GM19035 (cell line): Measurements from ENCODE around the gene C1orf50.
"Not testable (repeated sequence)": the region's sequence is repeated elsewhere in the genome, so short reads cannot be mapped to it uniquely, and the experiment has no call there.

Experiments
- ATAC-seq: cut with Tn5 transposase; IDR thresholded peaks from one replicate; pipeline ENCODE4 v1.9.1; 2021; ENCODE audit not compliant: unreplicated experiment

C1orf50 gene

DNA sequence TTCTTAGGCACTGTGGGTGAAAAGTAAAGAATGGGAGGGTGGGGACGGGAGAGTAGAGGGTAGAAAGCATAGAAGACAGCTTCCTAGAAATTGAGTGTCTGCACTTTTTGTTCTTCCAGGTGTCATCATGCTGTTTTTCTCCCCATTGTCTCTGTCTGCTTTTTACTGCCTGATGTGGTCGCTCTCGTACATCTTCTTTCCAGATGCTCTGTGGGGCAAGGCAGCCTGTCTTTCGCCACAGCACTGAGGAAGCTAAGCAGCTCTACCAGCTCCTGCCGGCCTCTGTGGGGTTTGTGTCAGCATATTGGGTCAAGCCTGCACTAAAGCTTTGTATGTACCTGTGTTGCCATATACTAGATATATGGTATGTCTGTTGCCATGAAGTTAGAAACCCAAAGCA lies 30.9 kb downstream of the C1orf50 start:
- ATAC-seq: no peak

DNA sequence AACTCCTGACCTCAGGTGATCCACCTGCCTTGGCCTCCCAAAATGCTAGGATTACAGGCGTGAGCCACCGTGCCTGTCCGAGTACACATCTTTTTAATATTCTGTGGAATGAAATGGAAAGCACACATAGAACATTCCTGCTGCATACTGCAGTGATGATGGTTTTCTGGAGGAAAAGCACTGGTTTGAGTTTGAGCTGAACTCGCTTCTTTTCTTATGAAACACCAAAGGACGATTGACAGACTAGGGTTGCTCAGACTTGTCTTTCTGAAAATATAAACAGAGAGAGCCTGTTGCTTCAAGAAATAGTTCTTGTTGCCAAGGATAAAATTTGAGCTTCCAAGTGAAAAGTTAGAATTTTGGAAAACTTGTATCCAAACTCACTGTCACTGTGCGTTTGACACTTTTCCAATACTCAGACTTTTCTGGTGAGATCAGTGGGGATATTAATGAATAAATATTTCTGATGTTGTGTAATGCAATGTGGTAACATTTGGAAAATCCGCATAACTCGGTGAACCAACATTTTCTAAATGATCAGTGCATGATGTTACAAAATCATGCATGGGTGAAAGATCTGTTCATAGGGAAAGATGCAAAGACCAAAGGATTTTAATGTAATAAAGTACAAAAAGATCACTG lies 34.9 kb downstream of the C1orf50 start:
- ATAC-seq: no peak

DNA sequence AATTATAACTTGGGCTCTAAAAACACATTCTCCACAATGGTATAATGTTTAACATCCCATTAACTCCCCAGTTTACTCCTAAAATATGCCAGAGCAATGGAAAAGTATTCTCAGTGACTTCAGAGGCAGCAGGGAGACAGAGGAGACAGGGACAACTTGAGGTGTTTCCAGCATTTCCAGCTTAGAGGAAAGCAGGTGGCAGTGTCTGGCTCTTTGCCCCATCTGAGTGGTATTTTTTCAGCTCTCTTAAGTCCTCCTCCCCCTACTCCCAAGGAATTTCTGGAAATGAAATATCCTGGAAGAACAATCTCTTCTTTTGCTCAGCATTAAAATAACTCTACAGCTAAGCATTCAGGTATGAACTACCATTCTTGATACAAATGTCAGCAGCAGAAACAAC lies 39.1 kb downstream of the C1orf50 start:
- ATAC-seq: no peak

DNA sequence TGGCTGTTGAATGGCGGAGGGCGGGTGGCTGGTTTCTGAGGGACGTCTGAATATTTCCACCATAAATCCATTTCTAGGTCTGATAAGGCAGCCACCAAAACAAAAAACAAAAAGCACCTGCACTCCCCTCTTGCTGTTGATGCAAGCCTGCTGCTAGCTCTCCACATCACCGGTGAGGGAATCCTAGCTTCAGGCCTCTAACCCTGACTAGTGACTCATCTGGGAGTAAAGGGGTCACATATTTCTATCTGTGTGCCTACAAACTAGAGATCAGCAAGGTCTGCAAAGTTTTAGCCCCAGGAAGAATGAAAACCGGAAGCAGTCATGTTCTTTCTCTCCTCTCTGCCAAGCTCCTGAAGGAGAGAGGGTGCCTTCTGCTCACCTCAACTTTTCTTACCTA lies 39.5 kb downstream of the C1orf50 start:
- no peak for ATAC-seq

DNA sequence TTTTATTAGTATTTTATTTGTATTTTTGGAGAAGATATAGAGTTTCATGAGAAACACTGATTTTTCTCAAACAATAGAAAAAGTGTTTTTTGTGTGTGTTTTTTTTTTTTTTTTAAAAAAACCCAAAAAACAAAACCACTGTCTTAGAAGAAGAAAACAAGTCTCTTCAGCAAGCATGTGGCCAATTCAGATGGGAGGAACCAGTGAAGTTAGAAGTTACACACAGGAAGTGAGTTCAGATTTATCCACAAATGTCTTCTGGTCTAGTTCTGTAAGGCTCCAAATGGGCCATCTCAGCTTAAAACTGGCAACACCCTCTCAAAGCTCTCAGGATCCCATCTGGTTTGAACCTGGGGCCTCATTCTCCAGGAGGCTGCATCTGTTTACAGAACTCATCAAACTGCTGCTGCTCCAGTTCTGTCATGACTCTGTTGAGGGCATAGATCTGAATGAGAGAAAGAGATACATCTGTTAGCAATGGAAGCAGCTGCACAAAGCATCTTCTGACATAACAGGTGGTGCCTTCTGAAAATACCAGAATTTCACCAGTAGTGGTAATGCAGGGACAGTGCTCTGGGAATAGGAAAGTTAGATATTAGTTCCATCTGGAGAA lies 40.1 kb downstream of the C1orf50 start:
- ATAC-seq: no peak

DNA sequence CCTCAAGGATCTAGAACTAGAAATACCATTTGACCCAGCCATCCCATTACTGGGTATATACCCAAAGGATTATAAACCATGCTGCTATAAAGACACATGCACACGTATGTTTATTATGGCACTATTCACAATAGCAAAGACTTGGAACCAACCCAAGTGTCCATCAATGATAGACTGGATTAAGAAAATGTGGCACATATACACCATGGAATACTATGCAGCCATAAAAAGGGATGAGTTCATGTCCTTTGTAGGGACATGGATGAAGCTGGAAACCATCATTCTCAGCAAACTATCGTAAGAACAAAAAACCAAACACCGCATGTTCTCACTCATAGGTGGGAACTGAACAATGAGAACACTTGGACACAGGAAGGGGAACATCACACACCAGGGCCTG lies 47.8 kb downstream of the C1orf50 start:
- not testable (repeated sequence) for ATAC-seq

DNA sequence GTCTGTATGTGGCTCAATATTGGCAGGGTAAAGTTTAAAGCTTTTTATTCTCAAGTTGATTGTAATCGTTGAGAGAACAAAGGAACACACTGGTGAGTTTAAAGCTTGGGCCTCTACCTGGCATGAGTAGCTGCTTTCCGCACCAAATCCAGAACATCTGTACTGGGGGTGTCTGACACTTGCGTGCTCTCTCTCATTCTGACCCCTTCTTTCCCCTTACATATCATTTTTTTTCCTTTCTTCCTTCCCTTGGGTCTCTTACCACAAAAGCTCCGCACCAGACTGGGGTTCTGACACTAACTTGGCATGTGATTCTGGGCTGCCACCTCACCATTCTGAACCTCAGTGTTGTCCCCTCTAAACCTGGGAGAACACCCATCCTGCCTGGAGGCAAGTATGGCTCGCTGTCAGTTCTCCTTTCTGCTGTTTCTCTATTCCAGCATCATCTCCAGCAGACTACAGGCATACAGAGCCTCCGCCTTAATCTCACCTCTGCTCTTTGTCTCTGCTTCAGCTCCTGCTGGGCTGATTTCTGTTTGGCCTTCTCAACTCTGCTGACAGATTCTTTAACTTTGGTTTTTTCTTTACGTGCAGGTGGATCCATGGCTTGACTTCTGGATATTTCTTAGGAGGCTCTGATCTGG lies 49.0 kb downstream of the C1orf50 start:
- no peak for ATAC-seq

DNA sequence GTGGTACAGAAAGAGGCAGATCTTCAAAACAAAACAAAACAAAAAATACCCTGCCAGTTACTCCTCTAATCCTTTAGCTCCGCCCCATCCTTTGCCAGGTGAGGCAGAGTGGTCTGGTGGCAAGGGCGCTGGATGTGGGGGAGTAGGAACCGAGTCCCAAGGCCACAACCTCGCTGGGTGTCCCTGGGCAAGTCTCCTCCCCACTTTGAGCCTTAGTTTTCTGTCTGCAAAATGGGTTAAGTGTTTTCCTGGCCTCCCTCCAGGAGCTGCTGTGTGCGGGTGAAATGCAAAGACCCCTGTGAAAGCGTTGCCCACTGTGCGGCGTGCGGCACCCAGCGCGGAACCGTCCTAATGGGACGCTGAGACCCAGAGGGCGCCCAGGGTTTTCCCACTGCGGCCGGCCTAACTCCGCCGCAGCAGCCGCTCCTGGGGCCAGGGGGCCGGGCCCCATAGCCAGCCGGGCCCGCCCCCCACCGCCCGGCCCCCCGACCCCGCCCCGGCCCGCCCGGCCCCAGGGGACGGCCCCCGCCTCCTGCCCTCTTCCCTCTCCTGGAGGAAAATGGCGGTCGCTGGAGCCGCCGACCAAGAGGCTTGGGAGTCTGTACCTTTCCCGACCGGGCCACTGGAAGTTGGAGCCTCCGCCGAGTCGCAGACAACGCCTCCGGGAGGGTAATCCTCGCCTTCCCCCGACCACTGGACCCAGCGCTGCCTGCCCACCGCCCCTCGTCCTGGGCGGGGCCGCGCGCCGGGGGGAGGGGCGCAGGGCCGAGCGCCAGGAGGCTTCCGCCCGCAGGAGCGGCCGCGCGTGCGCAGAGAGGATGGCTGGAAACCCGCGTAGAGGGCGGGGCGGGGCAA lies 49.8 kb downstream of the C1orf50 start, which contains the start of the genes ERMAP and SVBP:
Gene ERMAP (plus strand): TSS at position 538 of the 855 bp plus-strand sequence. CDS start 13,327 bp downstream, outside the sequence.
Gene SVBP (minus strand): TSS at position 813 of the 855 bp plus-strand sequence. CDS start 853 bp downstream, outside the sequence.
- peak; percentile 81 for ATAC-seq

DNA sequence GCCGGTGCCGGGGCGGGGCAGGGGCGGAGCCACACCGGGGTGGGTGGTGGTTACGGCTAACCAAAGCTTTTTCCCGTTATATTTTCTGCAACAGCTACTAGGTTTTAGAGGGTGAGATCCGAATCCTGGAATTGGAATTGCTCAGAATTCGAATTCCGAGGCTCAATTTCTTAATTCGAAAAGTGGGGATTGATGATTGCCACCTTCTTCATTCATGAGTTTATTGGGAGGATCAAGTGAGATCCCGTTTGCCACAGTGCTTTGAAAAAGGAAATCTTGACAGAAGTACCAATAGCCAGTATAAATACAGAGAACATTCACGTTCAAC lies 50.4 kb downstream of the C1orf50 start:
- ATAC-seq: no peak

DNA sequence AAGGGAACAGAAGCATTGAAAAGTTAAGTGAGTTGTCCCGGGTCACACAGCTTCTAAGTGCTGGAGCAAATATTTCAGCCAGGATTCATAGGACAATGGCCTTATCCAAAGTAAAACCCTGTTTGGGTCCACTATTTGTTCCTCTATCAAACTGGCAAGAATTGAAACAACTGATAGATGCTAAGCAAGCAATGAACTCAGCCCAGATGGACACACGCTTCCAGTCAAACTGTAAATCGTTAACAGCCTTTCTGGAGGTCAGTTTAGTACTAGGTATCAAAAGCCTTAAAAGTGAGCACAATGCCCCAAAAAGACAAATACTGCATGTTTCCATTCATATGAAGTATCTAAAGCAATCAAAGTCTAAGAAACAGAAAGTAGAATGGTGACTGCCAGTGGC lies 50.9 kb downstream of the C1orf50 start:
- ATAC-seq: no peak

DNA sequence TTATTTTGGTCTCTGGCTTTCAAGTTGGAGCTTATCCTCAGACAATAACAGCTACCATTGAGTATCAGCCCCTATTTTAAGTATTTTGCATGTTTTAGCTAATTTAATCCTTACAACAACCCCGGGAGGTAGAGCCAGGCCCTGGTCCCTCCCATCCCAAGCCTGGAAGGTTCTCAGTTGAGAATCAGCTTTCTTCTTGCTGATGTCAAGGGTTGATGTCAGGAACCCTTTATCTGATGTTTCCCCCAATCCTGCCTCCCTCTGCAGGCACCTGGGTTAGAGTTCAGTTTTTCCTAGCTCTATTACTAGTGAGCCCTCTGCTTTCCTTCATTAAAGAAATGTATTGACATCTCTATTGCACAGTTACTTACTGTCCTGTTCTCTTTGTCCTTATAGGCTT lies 53.8 kb downstream of the C1orf50 start:
- ATAC-seq: no peak

DNA sequence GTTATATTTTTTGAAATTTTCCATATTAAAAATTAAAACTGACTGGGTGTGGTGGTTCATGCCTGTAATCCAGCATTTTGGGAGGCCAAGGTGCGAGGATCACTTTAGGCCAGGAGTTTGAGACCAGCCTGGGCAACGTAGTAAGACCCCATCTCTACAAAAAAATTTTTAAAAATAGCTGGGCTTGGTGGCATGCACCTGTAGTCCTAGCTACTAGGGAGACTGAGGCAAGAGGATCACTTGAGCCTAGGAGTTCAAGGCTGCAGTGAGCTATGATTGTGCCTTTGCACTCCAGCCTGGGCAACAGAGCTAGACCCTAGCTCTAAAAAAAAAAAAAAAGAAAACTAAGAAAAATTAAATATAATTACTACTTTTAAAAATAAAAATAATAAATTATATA lies 54.6 kb downstream of the C1orf50 start:
- ATAC-seq: no peak

DNA sequence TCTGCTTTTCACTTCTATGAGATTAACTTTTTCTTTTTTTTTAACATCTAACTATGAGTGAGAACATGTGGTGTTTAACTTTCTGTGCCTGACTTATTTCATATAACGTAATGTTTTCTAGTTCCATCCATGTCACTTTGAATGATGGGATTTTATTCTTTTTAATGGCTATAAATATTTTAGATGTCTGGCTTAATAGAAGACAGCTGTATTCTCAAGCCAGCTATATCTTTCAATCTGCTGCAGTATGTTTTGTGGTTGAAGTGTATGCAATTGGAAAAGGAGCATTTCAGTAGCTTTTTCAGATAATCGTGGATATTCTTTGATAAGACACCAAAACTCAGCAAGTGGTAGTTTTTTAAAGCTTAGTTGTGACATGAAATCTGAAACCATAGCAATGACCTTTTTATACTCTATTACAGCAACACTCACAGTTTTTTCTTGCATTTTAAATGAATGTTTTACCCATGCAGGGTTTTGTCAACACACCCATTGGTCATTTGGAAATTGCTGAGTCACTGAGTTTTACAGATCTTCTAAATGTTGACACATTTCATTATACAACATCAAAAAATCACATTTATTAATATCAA lies 55.8 kb downstream of the C1orf50 start:
- no peak for ATAC-seq

DNA sequence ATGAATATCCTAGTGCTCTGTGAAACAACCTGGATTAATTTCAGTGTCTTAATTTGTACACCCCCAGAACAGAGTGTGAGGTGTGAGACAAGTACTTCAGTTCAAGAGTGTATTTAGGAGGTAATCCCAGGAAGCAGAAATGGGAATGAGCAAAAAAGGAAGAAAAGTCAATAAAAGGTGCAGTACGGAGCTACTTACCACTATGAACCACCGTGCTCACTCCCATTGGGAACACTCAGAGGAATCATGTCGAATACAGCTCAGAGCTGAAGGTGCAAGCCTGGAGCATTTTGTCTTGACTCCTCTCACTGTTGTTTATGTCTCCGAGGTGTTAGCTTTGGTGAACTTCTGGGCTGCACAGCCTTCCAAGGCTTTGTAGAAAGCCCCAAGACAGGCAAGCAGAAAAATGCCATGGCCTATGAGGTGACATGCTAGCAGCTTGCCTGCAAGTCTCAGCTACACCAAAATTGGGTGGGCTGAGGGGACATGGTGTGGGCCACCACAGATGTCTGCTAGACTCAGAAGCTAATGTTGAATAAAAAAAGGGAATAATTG lies 57.5 kb downstream of the C1orf50 start:
- no peak for ATAC-seq

DNA sequence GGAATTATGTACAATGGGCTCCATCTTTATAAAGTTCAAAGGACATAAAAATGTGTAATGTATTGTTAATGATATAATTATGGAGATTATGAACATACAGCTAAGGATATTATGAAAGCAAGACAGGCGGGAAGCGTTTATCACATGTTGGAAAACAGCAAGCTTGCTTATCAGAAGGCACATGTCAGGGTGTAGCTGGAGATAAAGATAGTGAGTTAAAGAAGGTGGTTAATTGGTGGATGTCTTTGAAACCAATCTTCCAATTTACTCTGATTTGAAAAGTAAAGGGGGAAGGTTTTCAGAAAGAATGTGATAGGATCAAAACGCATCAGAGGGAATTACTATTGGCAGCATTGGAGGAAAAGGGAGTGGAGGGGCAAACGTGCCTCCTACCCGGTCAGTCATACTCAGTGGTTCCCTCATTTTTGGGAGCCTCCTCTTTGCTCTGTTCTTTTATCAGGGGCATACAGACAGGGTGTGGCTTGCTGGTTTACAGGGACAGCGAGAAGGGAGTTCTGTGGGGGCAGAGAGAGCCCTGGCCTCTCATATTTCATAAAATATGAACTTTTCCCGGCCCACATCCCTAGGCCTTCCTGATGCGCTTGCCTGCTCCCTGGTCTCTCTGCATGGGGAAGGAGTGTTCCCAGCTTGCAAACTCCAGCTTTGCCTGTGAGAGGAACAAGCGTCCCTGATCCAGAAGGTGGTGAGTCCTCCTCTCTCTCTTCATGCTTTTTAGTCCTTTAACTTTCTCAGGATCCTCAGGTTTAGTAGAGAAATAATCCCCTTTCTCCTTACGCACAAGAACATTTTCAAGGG lies 58.2 kb downstream of the C1orf50 start:
- no peak for ATAC-seq
